ENCODE measurements around the gene ATG9A.

Gene ATG9A

DNA sequence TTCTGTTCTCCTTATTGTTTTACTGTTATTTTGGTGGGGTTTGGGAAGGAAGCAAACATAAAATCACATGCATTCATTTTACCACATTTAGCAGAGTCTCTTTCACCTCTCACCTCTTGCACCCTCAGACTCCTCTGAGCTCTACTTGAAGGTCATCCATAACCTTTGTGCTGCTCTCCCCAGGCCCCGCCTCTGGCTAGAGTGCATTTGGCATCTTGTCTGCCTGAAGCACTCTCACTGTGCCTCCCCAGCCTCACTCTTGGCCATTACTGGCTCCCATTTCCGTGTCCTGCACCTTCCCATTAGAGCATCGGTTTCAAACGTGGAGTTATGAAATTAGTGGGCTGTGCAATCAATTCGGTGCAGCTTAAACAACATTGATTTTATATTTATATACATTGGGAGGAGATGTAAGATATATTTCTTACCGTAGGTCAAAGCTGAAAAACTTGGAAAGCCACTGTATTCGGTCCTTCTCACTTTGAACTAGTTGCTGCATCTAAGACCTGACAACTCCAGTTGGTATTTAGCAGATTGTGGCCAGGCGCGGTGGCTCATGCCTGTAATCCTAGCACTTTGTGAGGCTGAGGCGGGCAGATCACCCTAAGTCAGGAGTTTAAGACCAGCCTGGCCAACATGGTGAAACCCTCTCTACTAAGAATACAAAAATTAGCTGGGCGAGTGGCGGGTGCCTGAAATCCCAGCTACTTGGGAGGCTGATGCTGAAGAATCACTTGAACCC is 29.8 kb downstream of the ATG9A start:
- no peak overlapping the region for H3K27ac ChIP-seq (ENCODE audit: low read depth, low read length)
- WGBS: 89% methylated on average over 11 of the region's 12 CpGs
- H3K9ac ChIP-seq (ENCODE audit: low read depth, low read length): no peak overlapping the region
- no peaks in the 10 kb centered on the region for H3K4me1 ChIP-seq (ENCODE audit: insufficient read depth, low read length)
- H3K9me3 ChIP-seq (ENCODE audit: insufficient read depth, low read depth, low read length): no peaks in the 10 kb centered on the region
- no peaks in the 10 kb centered on the region for H3K36me3 ChIP-seq (ENCODE audit: insufficient read depth, low read length)
- no peaks in the 10 kb centered on the region for H3K27me3 ChIP-seq (ENCODE audit: insufficient read depth, low read length)
- H3K4me3 ChIP-seq (ENCODE audit: low read length): no peak overlapping the region

DNA sequence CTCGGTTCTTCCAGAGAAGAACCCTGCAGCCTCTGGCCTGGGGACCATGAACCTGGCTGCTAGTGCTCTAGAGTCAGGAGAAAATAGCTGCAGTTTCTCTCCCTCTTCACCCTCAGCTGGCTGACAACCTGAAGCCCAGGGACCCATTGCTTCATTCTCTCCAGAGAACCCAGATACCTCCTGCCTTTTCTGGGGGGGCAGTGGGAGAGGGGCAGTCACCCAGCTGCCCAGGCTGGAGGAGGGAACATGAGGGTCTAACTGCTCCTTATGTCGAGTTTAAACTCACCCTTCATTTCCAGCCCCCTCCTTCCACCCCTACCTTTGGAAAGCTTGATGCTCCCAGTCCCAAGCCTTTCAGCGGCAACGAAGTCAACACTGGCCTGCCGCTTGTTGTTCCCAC is 30.5 kb downstream of the ATG9A start:
- Histone ChIP-seq H3K4me3 (ENCODE audit: low read length) (no peak overlapping the region), H3K27me3 (ENCODE audit: insufficient read depth, low read length) (no peaks in the 10 kb centered on the region), H3K4me1 (ENCODE audit: insufficient read depth, low read length) (no peaks in the 10 kb centered on the region), H3K9ac (ENCODE audit: low read depth, low read length) (no peak overlapping the region), H3K27ac (ENCODE audit: low read depth, low read length) (no peak overlapping the region), H3K9me3 (ENCODE audit: insufficient read depth, low read depth, low read length) (no peaks in the 10 kb centered on the region), H3K36me3 (ENCODE audit: insufficient read depth, low read length) (no peaks in the 10 kb centered on the region)
- 77% methylated on average over 5 of the region's 5 CpGs for WGBS

DNA sequence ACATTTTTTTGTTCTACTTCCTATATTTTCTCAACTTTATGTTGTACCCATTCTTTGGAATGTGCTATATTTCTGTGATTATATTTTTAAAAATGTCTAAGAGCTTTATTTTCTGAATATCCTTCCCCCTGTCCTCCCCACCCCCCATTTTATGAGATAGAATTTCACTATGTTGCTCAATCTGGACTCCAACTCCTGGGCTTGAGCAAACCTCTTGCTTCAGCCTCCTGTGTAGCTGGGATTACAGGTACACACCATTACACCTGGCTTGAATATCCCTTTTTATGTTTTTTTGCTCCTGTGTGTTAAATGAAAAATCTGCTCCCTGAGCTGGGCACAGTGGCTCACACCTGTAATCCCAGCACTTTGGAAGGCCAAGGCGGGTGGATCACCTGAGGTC is 32.0 kb downstream of the ATG9A start:
- Histone ChIP-seq H3K4me1 (ENCODE audit: insufficient read depth, low read length) (no peaks in the 10 kb centered on the region), H3K27ac (ENCODE audit: low read depth, low read length) (no peak overlapping the region), H3K36me3 (ENCODE audit: insufficient read depth, low read length) (no peaks in the 10 kb centered on the region), H3K9ac (ENCODE audit: low read depth, low read length) (no peak overlapping the region), H3K4me3 (ENCODE audit: low read length) (no peak overlapping the region), H3K27me3 (ENCODE audit: insufficient read depth, low read length) (no peaks in the 10 kb centered on the region), H3K9me3 (ENCODE audit: insufficient read depth, low read depth, low read length) (no peaks in the 10 kb centered on the region)
- WGBS: 100% methylated on average over 1 of the region's 1 CpG

DNA sequence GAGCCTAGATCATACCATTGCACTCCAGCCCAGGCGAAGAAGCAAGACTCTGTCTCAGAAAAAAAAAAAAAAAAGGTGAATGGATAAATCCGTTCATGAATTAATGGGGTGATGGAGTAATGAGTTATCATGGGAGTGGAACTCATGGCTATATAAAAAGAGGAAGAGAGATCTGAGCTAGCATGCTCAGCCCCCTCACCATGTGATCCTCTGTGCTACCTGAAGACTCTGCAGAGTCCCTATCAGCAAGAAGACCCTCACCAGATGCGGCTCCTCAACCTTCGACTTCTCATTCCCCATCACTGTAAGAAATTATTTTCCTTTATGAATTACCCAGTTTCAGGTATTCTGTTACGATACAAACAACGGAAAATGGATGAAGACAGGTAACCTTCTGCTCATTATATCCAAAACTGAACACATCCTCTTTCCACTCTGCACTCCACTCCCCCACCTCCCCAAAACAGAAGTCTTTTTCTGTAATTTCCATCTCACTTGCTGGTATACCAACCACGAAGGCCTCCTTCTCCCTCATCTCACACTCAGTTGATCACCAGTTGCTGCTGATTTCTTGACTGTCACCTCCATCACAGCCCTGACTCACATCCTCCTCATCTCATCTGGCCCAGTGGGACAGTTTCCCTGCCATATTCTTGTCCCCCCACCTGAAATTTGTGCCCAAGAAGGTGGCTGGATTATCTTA is 42.5 kb downstream of the ATG9A start:
- peaks cover 26% of the 10 kb centered on the region for H3K36me3 ChIP-seq (ENCODE audit: insufficient read depth, low read length)
- WGBS: 90% methylated on average over 7 of the region's 7 CpGs
- no peak overlapping the region for H3K4me3 ChIP-seq (ENCODE audit: low read length)
- H3K9me3 ChIP-seq (ENCODE audit: insufficient read depth, low read depth, low read length): no peaks in the 10 kb centered on the region
- H3K9ac ChIP-seq (ENCODE audit: low read depth, low read length): no peak overlapping the region
- no peaks in the 10 kb centered on the region for H3K27me3 ChIP-seq (ENCODE audit: insufficient read depth, low read length)
- H3K27ac ChIP-seq (ENCODE audit: low read depth, low read length): no peak overlapping the region
- H3K4me1 ChIP-seq (ENCODE audit: insufficient read depth, low read length): no peaks in the 10 kb centered on the region

DNA sequence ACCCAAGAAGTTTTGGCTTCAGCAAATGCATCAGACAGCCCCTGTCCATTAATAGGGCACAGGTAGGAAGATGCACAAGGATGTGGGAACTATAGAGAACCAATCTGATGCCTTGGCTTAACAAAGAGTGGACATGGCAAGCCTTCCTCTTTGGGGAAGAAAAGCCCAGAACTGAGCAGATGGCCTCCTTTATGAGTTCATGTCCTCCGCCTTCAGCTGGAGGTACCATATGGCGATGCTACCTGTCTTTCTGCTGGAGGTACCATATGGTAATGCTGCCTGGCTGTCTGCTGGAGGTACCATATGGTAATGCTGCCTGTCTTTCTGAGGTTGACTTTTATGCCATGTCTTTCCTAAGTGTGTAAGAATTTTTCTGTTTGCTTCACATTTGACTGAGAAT is 45.3 kb downstream of the ATG9A start:
- Histone ChIP-seq H3K9ac (ENCODE audit: low read depth, low read length) (no peak overlapping the region), H3K27ac (ENCODE audit: low read depth, low read length) (no peak overlapping the region), H3K4me1 (ENCODE audit: insufficient read depth, low read length) (0 out of 2 replicates have a peak, but pooled peaks cover 2% of the 10 kb centered on the region), H3K27me3 (ENCODE audit: insufficient read depth, low read length) (no peaks in the 10 kb centered on the region), H3K9me3 (ENCODE audit: insufficient read depth, low read depth, low read length) (no peaks in the 10 kb centered on the region), H3K4me3 (ENCODE audit: low read length) (no peak overlapping the region), H3K36me3 (ENCODE audit: insufficient read depth, low read length) (peaks cover 46% of the 10 kb centered on the region)
- WGBS: 84% methylated on average over 2 of the region's 2 CpGs

DNA sequence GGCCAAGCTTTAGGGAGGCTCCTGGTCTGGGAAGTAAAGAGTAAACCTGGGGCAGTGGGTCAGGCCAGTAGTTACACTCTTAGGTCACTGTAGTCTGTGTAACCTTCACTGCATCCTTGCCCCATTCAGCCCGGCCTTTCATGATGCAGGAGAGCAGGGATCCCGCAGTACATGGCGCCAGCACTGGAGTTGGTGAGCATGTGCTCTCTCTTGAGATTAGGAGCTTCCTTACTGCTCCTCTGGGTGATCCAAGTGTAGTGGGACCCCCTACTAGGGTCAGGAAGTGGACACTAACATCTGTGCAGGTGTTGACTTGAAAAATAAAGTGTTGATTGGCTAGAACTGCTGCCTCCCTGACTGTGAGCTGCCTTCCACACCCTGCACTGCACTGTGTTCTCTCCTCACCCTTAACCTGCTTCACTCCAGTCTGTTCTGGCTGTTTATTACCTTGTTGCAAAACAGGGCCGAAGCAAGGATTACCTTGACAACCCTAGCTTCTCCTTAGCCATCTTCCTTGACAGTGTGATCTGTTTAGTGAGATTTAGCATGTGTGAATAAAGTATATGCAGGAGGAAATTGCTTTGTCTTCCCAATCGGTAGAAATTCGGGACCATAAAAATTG is 46.2 kb downstream of the ATG9A start:
- H3K36me3 ChIP-seq (ENCODE audit: insufficient read depth, low read length): peaks cover 46% of the 10 kb centered on the region
- 97% methylated on average over 6 of the region's 6 CpGs for WGBS
- H3K4me1 ChIP-seq (ENCODE audit: insufficient read depth, low read length): 0 out of 2 replicates have a peak, but pooled peaks cover 4% of the 10 kb centered on the region

DNA sequence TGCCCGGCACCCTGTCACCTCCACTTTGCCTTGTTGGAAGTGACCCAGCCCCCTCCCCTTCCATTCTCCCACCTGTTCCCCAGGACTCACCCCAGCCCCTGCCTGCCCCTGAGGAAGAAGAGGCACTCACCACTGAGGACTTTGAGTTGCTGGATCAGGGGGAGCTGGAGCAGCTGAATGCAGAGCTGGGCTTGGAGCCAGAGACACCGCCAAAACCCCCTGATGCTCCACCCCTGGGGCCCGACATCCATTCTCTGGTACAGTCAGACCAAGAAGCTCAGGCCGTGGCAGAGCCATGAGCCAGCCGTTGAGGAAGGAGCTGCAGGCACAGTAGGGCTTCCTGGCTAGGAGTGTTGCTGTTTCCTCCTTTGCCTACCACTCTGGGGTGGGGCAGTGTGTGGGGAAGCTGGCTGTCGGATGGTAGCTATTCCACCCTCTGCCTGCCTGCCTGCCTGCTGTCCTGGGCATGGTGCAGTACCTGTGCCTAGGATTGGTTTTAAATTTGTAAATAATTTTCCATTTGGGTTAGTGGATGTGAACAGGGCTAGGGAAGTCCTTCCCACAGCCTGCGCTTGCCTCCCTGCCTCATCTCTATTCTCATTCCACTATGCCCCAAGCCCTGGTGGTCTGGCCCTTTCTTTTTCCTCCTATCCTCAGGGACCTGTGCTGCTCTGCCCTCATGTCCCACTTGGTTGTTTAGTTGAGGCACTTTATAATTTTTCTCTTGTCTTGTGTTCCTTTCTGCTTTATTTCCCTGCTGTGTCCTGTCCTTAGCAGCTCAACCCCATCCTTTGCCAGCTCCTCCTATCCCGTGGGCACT is 46.9 kb downstream of the ATG9A start:
- Histone ChIP-seq H3K4me1 (ENCODE audit: insufficient read depth, low read length) (0 out of 2 replicates have a peak, but pooled peaks cover 4% of the 10 kb centered on the region), H3K27me3 (ENCODE audit: insufficient read depth, low read length) (no peaks in the 10 kb centered on the region), H3K27ac (ENCODE audit: low read depth, low read length) (no peak overlapping the region), H3K4me3 (ENCODE audit: low read length) (no peak overlapping the region), H3K9me3 (ENCODE audit: insufficient read depth, low read depth, low read length) (no peaks in the 10 kb centered on the region), H3K9ac (ENCODE audit: low read depth, low read length) (no peak overlapping the region), H3K36me3 (ENCODE audit: insufficient read depth, low read length) (peaks cover 46% of the 10 kb centered on the region)
- 92% methylated on average over 8 of the region's 8 CpGs for WGBS

More for the DNA sequence above, 46.2 kb downstream of the ATG9A start:
- H3K9ac ChIP-seq (ENCODE audit: low read depth, low read length): no peak overlapping the region
- H3K27ac ChIP-seq (ENCODE audit: low read depth, low read length): no peak overlapping the region
- no peaks in the 10 kb centered on the region for H3K9me3 ChIP-seq (ENCODE audit: insufficient read depth, low read depth, low read length)
- H3K27me3 ChIP-seq (ENCODE audit: insufficient read depth, low read length): no peaks in the 10 kb centered on the region
- no peak overlapping the region for H3K4me3 ChIP-seq (ENCODE audit: low read length)

DNA sequence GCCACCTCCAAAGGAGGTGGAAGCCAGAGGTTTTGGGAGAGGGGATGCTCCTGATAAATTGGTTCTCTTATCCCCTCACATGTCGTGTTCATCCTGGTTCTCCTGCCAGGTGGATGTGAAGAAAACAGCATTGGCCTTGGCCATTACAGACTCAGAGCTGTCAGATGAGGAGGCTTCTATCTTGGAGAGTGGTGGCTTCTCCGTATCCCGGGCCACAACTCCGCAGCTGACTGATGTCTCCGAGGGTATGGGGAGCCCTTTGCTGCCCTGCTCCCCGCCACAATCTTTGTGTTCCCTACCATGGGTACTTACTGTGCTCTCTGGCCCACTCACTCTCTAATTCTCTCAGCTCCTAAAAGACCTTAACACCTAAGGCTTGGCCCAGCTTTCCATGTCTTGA is 47.9 kb downstream of the ATG9A start:
- Histone ChIP-seq H3K27ac (ENCODE audit: low read depth, low read length) (no peak overlapping the region), H3K9ac (ENCODE audit: low read depth, low read length) (no peak overlapping the region), H3K27me3 (ENCODE audit: insufficient read depth, low read length) (no peaks in the 10 kb centered on the region), H3K4me1 (ENCODE audit: insufficient read depth, low read length) (0 out of 2 replicates have a peak, but pooled peaks cover 4% of the 10 kb centered on the region), H3K4me3 (ENCODE audit: low read length) (no peak overlapping the region), H3K9me3 (ENCODE audit: insufficient read depth, low read depth, low read length) (no peaks in the 10 kb centered on the region), H3K36me3 (ENCODE audit: insufficient read depth, low read length) (peaks cover 46% of the 10 kb centered on the region)
- 96% methylated on average over 6 of the region's 6 CpGs for WGBS

DNA sequence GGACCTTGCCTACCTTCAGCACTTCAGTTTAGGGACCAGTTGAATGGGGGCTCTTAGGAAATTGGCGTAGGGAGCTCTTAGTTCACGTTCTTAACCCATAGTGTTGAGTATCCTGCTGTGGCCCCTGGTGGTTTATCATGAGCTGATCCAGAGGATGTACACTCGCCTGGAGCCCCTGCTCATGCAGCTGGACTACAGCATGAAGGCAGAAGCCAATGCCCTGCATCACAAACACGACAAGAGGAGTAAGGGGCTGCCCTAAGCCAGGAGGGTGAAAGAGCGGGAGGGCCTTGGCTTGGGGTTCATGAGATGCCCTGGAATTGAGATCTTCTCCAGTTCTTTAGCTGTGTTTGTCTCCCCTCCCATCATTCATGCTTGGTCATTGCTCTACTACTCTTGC is 48.5 kb downstream of the ATG9A start:
- 96% methylated on average over 5 of the region's 5 CpGs for WGBS
- Histone ChIP-seq H3K36me3 (ENCODE audit: insufficient read depth, low read length) (peaks cover 46% of the 10 kb centered on the region), H3K4me3 (ENCODE audit: low read length) (no peak overlapping the region), H3K27ac (ENCODE audit: low read depth, low read length) (no peak overlapping the region), H3K9ac (ENCODE audit: low read depth, low read length) (no peak overlapping the region), H3K27me3 (ENCODE audit: insufficient read depth, low read length) (no peaks in the 10 kb centered on the region), H3K4me1 (ENCODE audit: insufficient read depth, low read length) (peaks cover 5% of the 10 kb centered on the region; the same call in 1 of the 2 replicates), H3K9me3 (ENCODE audit: insufficient read depth, low read depth, low read length) (no peaks in the 10 kb centered on the region)

DNA sequence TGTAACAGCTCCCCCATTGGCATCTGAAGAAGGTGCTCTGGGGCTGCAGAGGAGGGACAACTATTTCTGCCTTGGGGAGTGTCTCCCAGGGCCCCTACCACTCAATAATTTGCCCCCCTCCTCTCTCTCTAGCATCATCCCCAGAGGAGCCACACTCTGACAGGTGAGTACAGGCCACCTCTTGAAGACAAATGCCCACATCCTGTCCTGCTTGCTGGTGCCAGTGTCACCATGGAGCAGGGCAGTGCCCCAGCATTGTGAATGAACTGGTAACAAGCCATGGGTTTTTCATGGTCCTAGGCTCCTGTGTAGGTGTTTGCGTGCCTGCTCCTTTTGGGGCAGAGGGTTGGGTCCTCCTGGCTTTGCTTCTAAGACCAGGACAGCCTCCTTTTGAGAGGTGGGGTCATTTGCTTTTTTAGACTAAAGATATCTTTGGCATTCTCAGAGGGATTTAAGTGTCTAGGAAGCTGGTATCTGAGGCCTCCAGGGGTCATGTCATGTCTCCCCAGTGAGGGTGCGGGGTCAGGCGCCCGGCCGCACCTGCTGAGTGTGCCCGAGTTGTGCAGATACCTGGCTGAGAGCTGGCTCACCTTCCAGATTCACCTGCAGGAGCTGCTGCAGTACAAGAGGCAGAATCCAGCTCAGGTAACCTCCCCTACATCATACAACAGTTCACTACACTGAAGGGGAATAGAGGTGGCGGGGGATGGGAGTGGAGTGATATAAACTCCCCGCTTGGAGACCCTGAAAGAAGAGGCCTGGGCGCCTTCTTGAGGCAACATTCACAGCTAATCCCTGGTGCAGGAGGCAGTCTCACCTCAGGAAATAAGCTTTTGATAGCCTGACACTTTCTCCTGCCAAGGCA is 49.6 kb downstream of the ATG9A start:
- Histone ChIP-seq H3K9ac (ENCODE audit: low read depth, low read length) (no peak overlapping the region), H3K4me1 (ENCODE audit: insufficient read depth, low read length) (peaks cover 10% of the 10 kb centered on the region; the same call in 1 of the 2 replicates), H3K36me3 (ENCODE audit: insufficient read depth, low read length) (peaks cover 48% of the 10 kb centered on the region), H3K9me3 (ENCODE audit: insufficient read depth, low read depth, low read length) (no peaks in the 10 kb centered on the region), H3K27ac (ENCODE audit: low read depth, low read length) (no peak overlapping the region), H3K4me3 (ENCODE audit: low read length) (no peak overlapping the region), H3K27me3 (ENCODE audit: insufficient read depth, low read length) (no peaks in the 10 kb centered on the region)
- 97% methylated on average over 9 of the region's 9 CpGs for WGBS

All from HUES64 (cell line).